ENCODE results near the gene KDM3B.

KDM3B gene

GRCh38 chr5:138349852-138350562 is 2.5 kb upstream of the KDM3B start:
- TF ChIP-seq, protein P1, sequence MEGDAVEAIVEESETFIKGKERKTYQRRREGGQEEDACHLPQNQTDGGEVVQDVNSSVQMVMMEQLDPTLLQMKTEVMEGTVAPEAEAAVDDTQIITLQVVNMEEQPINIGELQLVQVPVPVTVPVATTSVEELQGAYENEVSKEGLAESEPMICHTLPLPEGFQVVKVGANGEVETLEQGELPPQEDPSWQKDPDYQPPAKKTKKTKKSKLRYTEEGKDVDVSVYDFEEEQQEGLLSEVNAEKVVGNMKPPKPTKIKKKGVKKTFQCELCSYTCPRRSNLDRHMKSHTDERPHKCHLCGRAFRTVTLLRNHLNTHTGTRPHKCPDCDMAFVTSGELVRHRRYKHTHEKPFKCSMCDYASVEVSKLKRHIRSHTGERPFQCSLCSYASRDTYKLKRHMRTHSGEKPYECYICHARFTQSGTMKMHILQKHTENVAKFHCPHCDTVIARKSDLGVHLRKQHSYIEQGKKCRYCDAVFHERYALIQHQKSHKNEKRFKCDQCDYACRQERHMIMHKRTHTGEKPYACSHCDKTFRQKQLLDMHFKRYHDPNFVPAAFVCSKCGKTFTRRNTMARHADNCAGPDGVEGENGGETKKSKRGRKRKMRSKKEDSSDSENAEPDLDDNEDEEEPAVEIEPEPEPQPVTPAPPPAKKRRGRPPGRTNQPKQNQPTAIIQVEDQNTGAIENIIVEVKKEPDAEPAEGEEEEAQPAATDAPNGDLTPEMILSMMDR (IDR thresholded peaks at IDR 0.05; ENCODE audit: low read length, missing control alignments) = no peak
- no peak overlapping the region for H3K4me3 ChIP-seq (replicated peaks; ENCODE audit: low read depth, low read length)
- peak; percentile 37 for DNase-seq (ENCODE audit: low read depth)

- H3K4me3 ChIP-seq (replicated peaks; ENCODE audit: low read depth, low read length) = no peak overlapping the region
- TF ChIP-seq, protein P1 (IDR thresholded peaks at IDR 0.05; ENCODE audit: low read length, missing control alignments) = no peak
- DNase-seq (ENCODE audit: low read depth) = no peak
These were observed 2.0 kb upstream of the KDM3B start for GRCh38 chr5:138350563-138350890.

GRCh38 chr5:138351056-138351455 is 1.4 kb upstream of the KDM3B start:
- TF ChIP-seq, protein P1 (IDR thresholded peaks at IDR 0.05; ENCODE audit: low read length, missing control alignments) = no peak
- peak; percentile 79 for DNase-seq (ENCODE audit: low read depth)

GRCh38 chr5:138351517-138351916 is 968 bp upstream of the KDM3B start:
- peak; percentile 40 for DNase-seq (ENCODE audit: low read depth)
- no peak overlapping the region for H3K4me3 ChIP-seq (replicated peaks; ENCODE audit: low read depth, low read length)
- TF ChIP-seq, protein P1 (IDR thresholded peaks at IDR 0.05; ENCODE audit: low read length, missing control alignments) = no peak

More at GRCh38 chr5:138351056-138351455, 1.4 kb upstream of the KDM3B start:
- no peak overlapping the region for H3K4me3 ChIP-seq (replicated peaks; ENCODE audit: low read depth, low read length)

DNA sequence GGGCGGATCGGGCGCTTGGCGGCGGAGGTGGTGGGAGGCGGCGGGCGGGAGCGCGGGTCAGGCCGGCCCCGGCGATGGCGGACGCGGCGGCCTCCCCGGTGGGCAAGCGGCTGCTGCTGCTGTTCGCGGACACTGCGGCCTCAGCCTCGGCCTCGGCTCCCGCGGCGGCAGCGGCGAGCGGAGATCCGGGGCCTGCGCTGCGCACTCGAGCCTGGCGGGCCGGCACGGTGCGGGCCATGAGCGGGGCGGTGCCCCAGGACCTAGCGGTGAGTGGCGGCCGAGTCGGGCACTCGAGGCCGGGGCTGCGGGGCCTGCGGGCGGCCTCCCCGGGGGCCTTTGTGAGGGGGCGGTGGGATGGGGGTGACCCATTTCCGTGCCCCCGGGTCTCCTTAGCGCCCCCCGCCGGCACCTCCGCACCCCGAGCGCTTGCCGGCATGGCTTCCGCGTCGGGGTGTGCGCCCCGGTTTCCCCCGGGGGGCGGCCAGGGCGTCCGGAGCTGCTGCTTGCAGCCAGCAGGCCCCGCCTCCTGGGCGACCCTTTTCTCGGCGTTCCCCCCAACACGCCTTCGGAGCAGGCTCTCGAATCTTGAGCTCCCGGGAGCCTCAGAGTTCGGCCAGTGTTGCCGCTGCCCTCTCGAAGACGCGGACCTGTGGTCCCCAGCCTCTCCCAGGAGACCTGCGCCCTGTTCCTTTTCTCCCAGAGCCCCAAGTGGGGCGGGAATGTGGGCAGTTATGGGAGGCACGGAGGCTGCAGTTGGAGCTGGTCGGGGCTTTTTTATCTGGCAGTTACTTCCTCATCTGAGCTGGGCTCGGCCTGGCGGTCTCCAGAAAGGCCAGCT is 456 bp downstream of the KDM3B start:
- DNase-seq (ENCODE audit: low read depth) = peak; percentile 58
- peak overlapping the region; percentile 91 for H3K4me3 ChIP-seq (replicated peaks; ENCODE audit: low read depth, low read length)
- TF ChIP-seq, protein P1 (IDR thresholded peaks at IDR 0.05; ENCODE audit: low read length, missing control alignments) = no peak

DNA sequence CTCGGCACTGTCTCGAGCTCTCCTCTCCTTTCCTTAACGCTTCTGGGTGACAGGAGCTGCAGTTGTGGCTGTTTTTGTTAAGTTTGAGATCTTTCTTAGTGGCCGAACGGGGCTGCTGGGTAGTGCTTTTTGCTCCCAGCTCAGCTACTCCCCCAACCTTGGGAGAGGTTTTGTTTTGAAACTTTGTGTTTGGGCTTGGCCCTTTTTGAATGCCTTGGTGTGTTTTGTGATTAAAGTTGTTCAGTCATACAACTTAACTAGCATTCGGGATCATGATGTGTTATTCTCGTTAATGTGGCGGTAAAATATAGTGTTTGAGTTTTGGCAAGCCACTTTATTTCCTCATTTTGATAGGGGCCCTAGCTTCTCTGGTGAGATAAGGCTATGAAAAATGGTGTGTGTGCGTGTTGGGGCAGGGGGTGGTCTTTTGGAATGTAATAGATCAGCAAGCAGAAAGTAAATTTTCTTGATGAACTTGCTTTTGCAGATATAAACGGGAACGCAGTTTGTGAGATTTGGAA is 1.1 kb downstream of the KDM3B start:
- TF ChIP-seq, protein P1 (IDR thresholded peaks at IDR 0.05; ENCODE audit: low read length, missing control alignments) = no peak
- no peak for DNase-seq (ENCODE audit: low read depth)
- H3K4me3 ChIP-seq (replicated peaks; ENCODE audit: low read depth, low read length) = peak overlapping the region; percentile 91
